Measurements from ENCODE around the gene CEACAM6. TPM values are rescaled to one million over a fixed set of nuclear protein-coding genes. Genes with fewer than 3 reads are reported as not detected.

CEACAM6 gene
- polyA plus RNA-seq, 1 of the 3 experiments (the other 2 are of a cell fraction), result not detected

GRCh38 chr19:41707871-41708371, 47.4 kb upstream of the CEACAM6 start:
- H3K9me3 ChIP-seq, result no peaks in the 10 kb centered on the region
- peaks cover 36% of the 10 kb centered on the region for H3K27me3 ChIP-seq (ENCODE audit: insufficient read depth)
- POLR2A ChIA-PET, result no interaction called here
- TF ChIP-seq RCOR1 (IDR thresholded peaks at IDR 0.05; ENCODE audit: low read length) (no peak), MEF2A (IDR thresholded peaks at IDR 0.05; ENCODE audit: borderline replicate concordance, low read depth) (no peak), RXRA (IDR thresholded peaks at IDR 0.05; ENCODE audit: borderline replicate concordance, low read depth) (no peak), MXI1 (IDR thresholded peaks at IDR 0.05; ENCODE audit: low read depth, low read length) (no peak), TEAD4 (IDR thresholded peaks at IDR 0.05; ENCODE audit: borderline replicate concordance, insufficient read depth) (no peak), POLR2AphosphoS5 (IDR thresholded peaks at IDR 0.05; ENCODE audit: low read depth, low read length) (no peak), SMC3 (IDR thresholded peaks at IDR 0.05; ENCODE audit: low read depth, low read length) (no peak), FOSL2 (IDR thresholded peaks at IDR 0.05; ENCODE audit: borderline replicate concordance, low read depth) (no peak), JUND (IDR thresholded peaks at IDR 0.05) (no peak), ZBTB33 (IDR thresholded peaks at IDR 0.05; ENCODE audit: borderline replicate concordance, low read depth) (no peak), NRF1 (IDR thresholded peaks at IDR 0.05; ENCODE audit: low read depth, low read length) (no peak), CTCF (IDR thresholded peaks at IDR 0.05) (no peak), NFIC (IDR thresholded peaks at IDR 0.05; ENCODE audit: borderline replicate concordance) (no peak), YY1 (IDR thresholded peaks at IDR 0.05; ENCODE audit: low read depth) (no peak), TAF1 (IDR thresholded peaks at IDR 0.05; ENCODE audit: borderline replicate concordance, low read depth, low read length) (no peak), FOXJ3 (CRISPR knock-in tag; IDR thresholded peaks at IDR 0.05) (no peak), ELF1 (IDR thresholded peaks at IDR 0.05) (no peak), TCF12 (IDR thresholded peaks at IDR 0.05) (no peak), RFX5 (IDR thresholded peaks at IDR 0.05; ENCODE audit: low read length) (no peak), SIN3A (IDR thresholded peaks at IDR 0.05; ENCODE audit: borderline replicate concordance, low read depth, low read length) (no peak)
- no peaks in the 10 kb centered on the region for H3K9me2 ChIP-seq
- H3F3A ChIP-seq (replicated peaks; ENCODE audit: insufficient read depth), result no peaks in the 10 kb centered on the region
- no peak overlapping the region for H2AFZ ChIP-seq (ENCODE audit: low read depth)
- no peak overlapping the region for H3K4me2 ChIP-seq
- CTCF ChIA-PET, result interaction anchor here (1.0 kb wide), 1 partner anchor 39 kb away, joined by 3 read pairs; no protein-coding TSS in a partner anchor
- no peaks in the 10 kb centered on the region for H3K36me3 ChIP-seq (replicated peaks in 1 of 2; ENCODE audit: control insufficient read depth in 1 of 2, insufficient read depth in 2 of 2, low read length in 1 of 2)
- 0 out of 2 replicates have a peak, but pooled peaks cover 2% of the 10 kb centered on the region for H4K20me1 ChIP-seq (ENCODE audit: insufficient read depth)
- no peak for DNase-seq
- H3K27ac ChIP-seq (ENCODE audit: low read depth in 2 of 2, low read length in 1 of 2), result no peak overlapping the region
- no peak overlapping the region for H3K9ac ChIP-seq
- peaks cover 0 to under 1% of the 10 kb centered on the region in 2 experiments; a peak in 1 of 4 replicates for H3K4me1 ChIP-seq (ENCODE audit: control insufficient read depth in 1 of 2, insufficient read depth in 2 of 2, low read depth in 1 of 2, low read length in 1 of 2)
- no peaks in the 10 kb centered on the region for H3K79me2 ChIP-seq (ENCODE audit: insufficient read depth)
- WGBS (ENCODE audit: low lambda C conversion rate), result 10% methylated on average over 5 of the region's 5 CpGs
- no peak overlapping the region for H3K4me3 ChIP-seq (ENCODE audit: low read depth in 2 of 2, low read length in 1 of 2)

Measured in SK-N-SH (cell line).